Fibroblast of skin of right quadriceps (primary cell): ENCODE data around the gene UCP3.

ENCODE experiments used
- DNase-seq: peaks from one replicate; pipeline ENCODE4 v3.0.0-alpha.2; 2013

Gene UCP3, protein sequence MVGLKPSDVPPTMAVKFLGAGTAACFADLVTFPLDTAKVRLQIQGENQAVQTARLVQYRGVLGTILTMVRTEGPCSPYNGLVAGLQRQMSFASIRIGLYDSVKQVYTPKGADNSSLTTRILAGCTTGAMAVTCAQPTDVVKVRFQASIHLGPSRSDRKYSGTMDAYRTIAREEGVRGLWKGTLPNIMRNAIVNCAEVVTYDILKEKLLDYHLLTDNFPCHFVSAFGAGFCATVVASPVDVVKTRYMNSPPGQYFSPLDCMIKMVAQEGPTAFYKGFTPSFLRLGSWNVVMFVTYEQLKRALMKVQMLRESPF

DNA sequence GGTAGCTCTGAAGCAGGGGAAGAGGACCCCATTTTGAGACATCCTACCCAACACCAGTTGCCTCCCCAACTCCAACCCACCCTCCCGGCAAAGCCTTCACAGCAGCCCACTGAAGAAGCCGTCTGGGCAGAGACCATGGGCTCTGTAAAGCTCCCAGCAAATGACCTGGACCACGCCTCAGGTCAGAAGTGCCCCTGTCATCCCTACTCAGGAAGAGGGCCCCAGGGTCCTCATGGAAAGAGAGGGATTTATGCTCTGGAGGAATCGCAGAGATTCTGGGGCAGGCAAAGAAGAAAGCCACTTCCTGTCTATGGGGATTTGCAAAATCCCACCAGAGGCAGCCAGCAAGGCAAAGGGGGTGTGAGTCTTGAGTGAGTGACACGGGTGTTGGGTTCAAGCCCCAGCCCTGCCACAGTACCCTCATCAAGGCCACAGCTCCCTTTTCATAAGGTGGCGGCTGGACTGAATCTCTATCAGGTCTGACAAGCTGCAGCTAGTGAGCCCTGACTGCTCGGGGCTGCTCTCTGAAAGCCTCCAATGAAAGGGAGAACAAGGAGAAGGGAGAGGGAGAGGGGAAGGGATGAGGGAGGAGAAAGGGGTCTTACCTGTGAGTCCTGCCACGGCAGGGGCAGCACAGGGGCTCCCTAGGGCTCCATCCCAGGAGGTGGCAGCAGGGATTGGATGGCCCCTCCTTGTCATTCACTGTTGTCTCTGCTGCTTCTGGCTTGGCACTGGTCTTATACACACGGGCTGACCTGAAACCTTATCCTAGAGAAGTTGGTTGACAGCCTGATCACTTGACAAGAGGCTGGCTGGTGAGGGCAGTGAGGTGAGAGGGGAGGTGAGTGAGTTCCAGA is at the start of gene UCP3:
UCP3 (minus strand) TSS at position 713 of the 857 bp plus-strand sequence. CDS start 2,043 bp downstream, outside the sequence.
- DNase-seq = no peak

GRCh38 chr11:74057249-74058151 is 48.6 kb upstream of the UCP3 start:
- DNase-seq = peak; percentile 44

GRCh38 chr11:74055938-74056337 is 47.1 kb upstream of the UCP3 start:
- peak; percentile 50 for DNase-seq

GRCh38 chr11:74050465-74050864 is 41.6 kb upstream of the UCP3 start:
- peak; percentile 23 for DNase-seq

GRCh38 chr11:74048993-74049392 is 40.1 kb upstream of the UCP3 start:
- no peak for DNase-seq

GRCh38 chr11:74044538-74044937 is 35.7 kb upstream of the UCP3 start:
- DNase-seq = no peak

- no peak for DNase-seq
Measured at GRCh38 chr11:74043450-74043849, 34.6 kb upstream of the UCP3 start.

- peak; percentile 2 for DNase-seq
Measured at GRCh38 chr11:74037309-74037708, 28.4 kb upstream of the UCP3 start.

DNA sequence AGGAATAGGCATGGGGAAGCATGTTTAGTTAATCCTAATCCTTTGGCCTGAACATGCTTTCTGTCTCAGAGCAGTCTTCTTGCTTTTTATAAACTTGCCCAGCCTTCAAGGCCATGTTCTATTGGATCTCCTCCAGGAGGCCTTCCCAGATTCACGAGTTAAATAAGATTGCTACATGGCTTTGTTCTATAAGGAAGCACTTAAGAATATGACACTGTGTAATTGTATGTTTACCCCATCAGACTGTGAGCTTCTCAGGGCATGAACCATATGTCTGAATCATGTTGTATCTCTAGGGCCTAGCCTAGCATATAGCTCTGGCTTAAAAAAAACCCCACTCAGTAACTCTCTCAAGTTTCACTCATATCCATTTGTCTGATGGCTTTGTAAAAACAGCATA is 26.4 kb upstream of the UCP3 start:
- no peak for DNase-seq

GRCh38 chr11:74033046-74033445 is 24.2 kb upstream of the UCP3 start:
- no peak for DNase-seq

- DNase-seq = no peak
Measured at GRCh38 chr11:74030723-74031676, 22.1 kb upstream of the UCP3 start.

- DNase-seq = peak; percentile 6
Measured at GRCh38 chr11:74025467-74026166, 16.7 kb upstream of the UCP3 start.

DNA sequence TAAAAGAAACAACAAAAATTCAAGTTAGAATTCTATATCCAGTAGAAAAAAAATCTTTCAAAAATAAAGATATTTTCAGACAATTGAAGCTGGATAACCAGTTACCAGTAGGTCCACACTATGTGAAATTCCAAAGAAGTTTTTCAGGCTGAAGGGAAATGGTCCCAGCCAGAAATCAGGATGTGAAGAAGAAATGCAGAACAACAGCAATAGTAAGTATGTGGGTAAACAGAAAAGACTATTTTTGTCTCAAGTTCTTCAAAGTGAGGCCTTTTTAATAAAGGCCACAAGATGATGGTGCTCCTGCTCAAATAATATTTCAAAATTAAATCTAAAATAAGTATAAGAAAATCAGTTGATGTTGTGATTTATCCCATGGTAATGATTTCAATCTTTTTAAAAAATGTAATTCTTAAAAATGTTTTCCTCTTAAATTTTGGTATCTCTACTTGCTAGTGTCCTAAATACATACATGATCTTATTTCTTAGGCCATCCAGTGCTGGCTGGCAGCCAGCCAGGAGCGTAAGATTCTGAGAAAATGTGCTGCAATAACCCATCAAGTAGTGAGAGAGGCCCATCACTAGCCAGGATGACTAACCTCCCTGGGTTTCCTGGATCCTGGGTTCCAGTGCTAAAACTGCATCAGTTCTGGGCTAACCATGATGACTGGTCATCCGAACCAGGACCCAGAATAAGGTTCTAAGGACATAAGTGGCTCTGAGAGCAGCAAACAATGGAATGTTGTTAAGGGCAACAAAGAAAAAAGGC is 15.6 kb upstream of the UCP3 start:
- DNase-seq = peak; percentile 83

GRCh38 chr11:74023276-74023675 is 14.4 kb upstream of the UCP3 start:
- DNase-seq = no peak

DNA sequence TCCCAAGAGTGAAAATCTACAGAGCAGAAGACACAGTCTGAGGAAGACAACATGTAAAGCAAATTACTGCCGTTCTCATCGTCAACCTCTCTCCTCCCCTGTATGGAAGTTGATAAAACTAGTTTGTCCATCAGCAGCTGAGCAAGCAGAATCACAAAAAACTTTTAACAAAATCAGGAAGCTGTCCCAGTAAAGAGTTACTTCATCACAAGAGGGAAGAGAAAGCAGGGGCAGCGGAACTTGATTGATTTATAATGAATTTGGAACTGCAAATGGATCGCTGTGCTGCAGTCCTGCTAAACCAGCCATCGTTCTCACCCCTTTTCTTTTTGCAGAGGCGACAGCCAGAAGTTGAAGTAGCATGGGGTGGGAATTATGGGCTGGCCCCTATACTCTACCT is 13.7 kb upstream of the UCP3 start:
- DNase-seq = no peak

DNA sequence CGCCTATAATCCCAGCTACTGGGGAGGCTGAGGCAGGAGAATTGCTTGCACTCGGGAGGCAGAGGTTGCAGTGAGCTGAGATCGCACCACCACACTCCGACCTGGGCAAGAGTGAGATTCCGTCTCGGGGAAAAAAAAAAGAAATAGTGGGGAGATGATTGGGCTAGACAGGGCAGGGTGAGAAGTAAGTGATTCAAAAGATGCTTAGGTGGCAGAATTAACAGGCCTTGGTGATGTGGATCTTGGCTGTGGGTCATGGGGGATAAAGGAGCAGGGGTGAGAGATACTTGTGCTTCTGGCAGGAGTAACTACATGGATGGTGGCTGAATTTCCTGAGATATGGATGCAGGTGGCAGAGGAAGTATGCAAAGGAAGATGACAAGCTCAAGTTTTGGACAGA is 13.1 kb upstream of the UCP3 start:
- DNase-seq = no peak

DNA sequence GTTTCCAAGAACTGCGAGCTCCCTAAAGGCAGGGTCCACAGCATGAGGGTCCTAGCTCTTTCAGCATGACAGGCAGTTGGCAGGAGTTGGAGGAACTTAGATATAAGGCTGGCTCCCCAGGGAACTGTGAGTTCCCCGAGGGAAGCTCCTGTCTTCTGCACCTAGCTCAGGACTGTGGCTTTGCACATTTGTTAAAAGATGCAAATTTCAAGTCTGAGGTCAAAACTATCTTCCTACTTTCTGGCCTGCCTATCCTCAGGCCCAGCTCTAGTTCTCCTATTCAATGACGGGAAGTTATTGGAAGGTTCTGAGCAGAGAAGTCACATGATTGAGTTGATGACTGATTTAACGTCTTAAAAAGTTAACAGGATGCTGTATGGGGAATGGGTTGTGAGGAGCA is 11.7 kb upstream of the UCP3 start:
- DNase-seq = no peak

DNA sequence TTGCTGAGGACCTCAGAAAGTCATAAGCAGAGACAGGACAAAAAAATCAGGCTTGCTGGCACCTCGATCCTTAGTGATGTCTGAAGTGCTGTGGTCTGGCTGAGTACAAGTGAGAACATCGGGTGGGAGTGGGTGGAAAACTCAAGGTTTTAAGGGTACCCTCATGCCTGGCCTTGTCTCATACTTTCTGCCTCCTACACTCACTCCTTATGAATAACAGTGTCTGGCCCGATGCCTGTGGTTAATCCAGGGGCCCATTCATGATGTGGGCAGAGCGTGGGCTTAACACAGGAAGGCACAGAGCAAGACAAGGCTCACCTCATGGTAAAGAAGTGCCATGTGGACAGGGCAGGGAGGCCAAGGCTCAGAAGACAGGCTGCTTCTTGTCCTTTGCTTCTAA is 11.0 kb upstream of the UCP3 start:
- no peak for DNase-seq

- DNase-seq = no peak
Measured at GRCh38 chr11:74019104-74019738, 10.3 kb upstream of the UCP3 start.
